Caco-2 (cell line): Measurements from ENCODE around the gene CCDC3. TPM values are rescaled to one million over a fixed set of nuclear protein-coding genes. Genes with fewer than 3 reads are reported as not detected.

ENCODE experiments used
- BruUV-seq: library from RNA; stranded (reverse); fragments of 400-500 nt; replicated peaks from 2 replicates; lab custom pipeline; 2021; lab: Mats Ljungman, UMichigan
- CTCF ChIA-PET: fragments of 300-600 bp; sonication (Branson Sonifier 250); formaldehyde crosslinking; loops from one replicate; lab custom pipeline; 2022; ENCODE audit warnings: antibody characterized with exemption; lab: Charles Lee
- POLR2A ChIA-PET: fragments of 300-600 bp; sonication (Branson Sonifier 250); formaldehyde crosslinking; loops from one replicate; lab custom pipeline; 2022; ENCODE audit warnings: antibody characterized with exemption; lab: Charles Lee
- DNase-seq, 2 experiments: peaks; one replicate each; pipeline versions ENCODE4 v3.0.0 to v3.0.0-alpha.2; 2020 to 2022
- H3K27me3 ChIP-seq: replicated peaks from 2 replicates; pipeline ENCODE4 v1.6.0; 2011; ENCODE audit warnings: low read length; ENCODE audit not compliant: control insufficient read depth, insufficient read depth
- H3K36me3 ChIP-seq: 2 replicates; pipeline ENCODE4 v1.5.1; 2011; ENCODE audit warnings: low read length; ENCODE audit not compliant: control insufficient read depth, insufficient read depth
- H3K4me1 ChIP-seq: fragments of 250-450 bp; sonication (Bioruptor Pico); 2 replicates; pipeline ENCODE4 v1.5.1; 2020; ENCODE audit warnings: mild to moderate bottlenecking
- H3K4me3 ChIP-seq: 2 replicates; pipeline ENCODE4 v1.5.1; 2011; ENCODE audit warnings: low read depth, mild to moderate bottlenecking, control low read depth, low read length
- H3K9me3 ChIP-seq: fragments of 250-450 bp; sonication (Bioruptor Pico); 2 replicates; pipeline ENCODE4 v1.5.1; 2020; ENCODE audit warnings: mild to moderate bottlenecking, moderate library complexity
- H3K27ac Mint-ChIP-seq: one replicate; pipeline ENCODE4 v1.8.0; 2022; ENCODE audit warnings: mixed read lengths; ENCODE audit not compliant: unreplicated experiment
- H3K27me3 Mint-ChIP-seq: one replicate; pipeline ENCODE4 v1.8.0; 2022; ENCODE audit warnings: mixed read lengths; ENCODE audit not compliant: insufficient read depth, unreplicated experiment
- H3K36me3 Mint-ChIP-seq: one replicate; pipeline ENCODE4 v1.8.0; 2022; ENCODE audit warnings: mild to moderate bottlenecking, mixed read lengths; ENCODE audit not compliant: insufficient read depth, unreplicated experiment
- H3K4me1 Mint-ChIP-seq: one replicate; pipeline ENCODE4 v1.8.0; 2022; ENCODE audit warnings: low read depth, mixed read lengths; ENCODE audit not compliant: unreplicated experiment
- H3K4me3 Mint-ChIP-seq: one replicate; pipeline ENCODE4 v1.8.0; 2022; ENCODE audit warnings: mild to moderate bottlenecking, moderate library complexity, mixed read lengths; ENCODE audit not compliant: unreplicated experiment
- H3K9me3 Mint-ChIP-seq: one replicate; pipeline ENCODE4 v1.8.0; 2022; ENCODE audit warnings: mixed read lengths; ENCODE audit not compliant: unreplicated experiment
- CTCF ChIP-seq, 2 experiments: fragments of 200-600 bp in 1 of 2; IDR thresholded peaks; 1 replicate in 1 of 2; 2 replicates in 1 of 2; pipeline versions ENCODE4 v1.5.1 to v1.8.0; 2011 to 2022; ENCODE audit warnings: antibody characterized with exemption in 1 of 2, control low read depth in 1 of 2, inconsistent platforms in 1 of 2, low read depth in 1 of 2, low read length in 1 of 2, mild to moderate bottlenecking in 1 of 2, moderate library complexity in 1 of 2; ENCODE audit not compliant: insufficient read depth in 1 of 2, severe bottlenecking in 1 of 2, unreplicated experiment in 1 of 2
- intact Hi-C: fragments of 100-400 bp; cut with micrococcal nuclease; formaldehyde crosslinking; loops from one replicate; pipeline ENCODE4 v1.10.0; 2022; ENCODE audit not compliant: unreplicated experiment
- total RNA-seq: library from RNA; stranded (reverse); gene quantifications from 2 replicates; pipeline ENCODE4 v1.2.3, GENCODE V29; 2022

CCDC3 gene
- total RNA-seq, 1 experiment from 2014 or later = 3.2 TPM

GRCh38 chr10:12974491-12975199 is 26.9 kb downstream of the CCDC3 start:
- no peak overlapping the region for H3K4me3 Mint-ChIP-seq
- no TSS peak for BruUV-seq
- Histone ChIP-seq H3K36me3 (no peaks in the 10 kb centered on the region), H3K27me3 (no peaks in the 10 kb centered on the region), H3K4me1 (peaks cover 3% of the 10 kb centered on the region; the same call in 1 of the 2 replicates), H3K9me3 (no peaks in the 10 kb centered on the region), H3K4me3 (no peak overlapping the region)
- DNase-seq = no peak
- ChIA-PET CTCF (interaction anchor here (0.6 to 0.8 kb wide), 2 partner anchors 35 to 192 kb away, joined by 3 to 4 read pairs; no protein-coding TSS in a partner anchor), POLR2A (no interaction called here)
- no peaks in the 10 kb centered on the region for H3K9me3 Mint-ChIP-seq
- TF ChIP-seq CTCF (IDR thresholded peaks at IDR 0.05; ENCODE audit: insufficient read depth in 1 of 2, low read depth in 1 of 2, low read length in 1 of 2, severe bottlenecking in 1 of 2, unreplicated experiment in 1 of 2) = no peak
- peaks cover 12% of the 10 kb centered on the region for H3K4me1 Mint-ChIP-seq
- intact Hi-C loops = loop anchor here (5.0 kb wide), 2 partner anchors 252 to 267 kb away; no protein-coding TSS in a partner anchor
- peaks cover 3% of the 10 kb centered on the region for H3K27me3 Mint-ChIP-seq
- H3K27ac Mint-ChIP-seq = no peak overlapping the region
- peaks cover 5% of the 10 kb centered on the region for H3K36me3 Mint-ChIP-seq

GRCh38 chr10:12974078-12974477 is 27.4 kb downstream of the CCDC3 start:
- Mint-ChIP-seq H3K36me3 (peaks cover 5% of the 10 kb centered on the region), H3K4me3 (no peak overlapping the region), H3K27me3 (peaks cover 3% of the 10 kb centered on the region), H3K4me1 (peaks cover 11% of the 10 kb centered on the region), H3K9me3 (no peaks in the 10 kb centered on the region), H3K27ac (no peak overlapping the region)
- Histone ChIP-seq H3K36me3 (no peaks in the 10 kb centered on the region), H3K27me3 (no peaks in the 10 kb centered on the region), H3K4me3 (no peak overlapping the region), H3K9me3 (no peaks in the 10 kb centered on the region), H3K4me1 (peaks cover 3% of the 10 kb centered on the region; the same call in 1 of the 2 replicates)
- CTCF ChIA-PET = no interaction called here
- intact Hi-C loops = no loop called here
- no TSS peak for BruUV-seq
- POLR2A ChIA-PET = no interaction called here
- TF ChIP-seq CTCF (IDR thresholded peaks at IDR 0.05; ENCODE audit: insufficient read depth in 1 of 2, low read depth in 1 of 2, low read length in 1 of 2, severe bottlenecking in 1 of 2, unreplicated experiment in 1 of 2) = no peak
- no peak for DNase-seq

- intact Hi-C loops = no loop called here
- TF ChIP-seq CTCF (IDR thresholded peaks at IDR 0.05; ENCODE audit: insufficient read depth in 1 of 2, low read depth in 1 of 2, low read length in 1 of 2, severe bottlenecking in 1 of 2, unreplicated experiment in 1 of 2) = no peak
- ChIA-PET POLR2A (no interaction called here), CTCF (no interaction called here)
- Mint-ChIP-seq H3K36me3 (peaks cover 5% of the 10 kb centered on the region), H3K4me1 (peaks cover 6% of the 10 kb centered on the region), H3K9me3 (peaks cover 5% of the 10 kb centered on the region), H3K27ac (no peak overlapping the region), H3K27me3 (peaks cover 7% of the 10 kb centered on the region), H3K4me3 (no peak overlapping the region)
- Histone ChIP-seq H3K9me3 (no peaks in the 10 kb centered on the region), H3K4me1 (no peaks in the 10 kb centered on the region), H3K4me3 (no peak overlapping the region), H3K36me3 (no peaks in the 10 kb centered on the region), H3K27me3 (no peaks in the 10 kb centered on the region)
- DNase-seq = no peak
- no TSS peak for BruUV-seq
Measured at GRCh38 chr10:12973149-12973718, 28.3 kb downstream of the CCDC3 start.
